HepG2 (cell line): Measurements from ENCODE around the gene NXPH4. TPM values are rescaled to one million over a fixed set of nuclear protein-coding genes. Genes with fewer than 3 reads are reported as not detected.
A peak's percentile ranks its signal among the peaks of the same experiment; 100 is the strongest.

Experiments used
- ATAC-seq: fragments of 200-7000 bp; cut with Tn5 transposase; 3 replicates; pipeline ENCODE4 v1.9.1; 2020; ENCODE audit warnings: mild to moderate bottlenecking, moderate library complexity
- BruUV-seq: library from RNA; stranded (reverse); fragments of 400-500 nt; replicated peaks from 2 replicates; lab custom pipeline; 2021; lab: Mats Ljungman, UMichigan
- CTCF ChIA-PET: fragments of 300-600 bp; formaldehyde crosslinking; extraction: SDS; loops from one replicate; lab custom pipeline; 2021; ENCODE audit warnings: low total read pairs, inconsistent platforms, low intra/inter-chr PET ratio; lab: Yijun Ruan, JAX
- POLR2A ChIA-PET: fragments of 350-600 bp; sonication (Branson Sonifier 250); formaldehyde crosslinking; loops from one replicate; lab custom pipeline; 2020; ENCODE audit warnings: antibody characterized with exemption, inconsistent platforms; lab: Yijun Ruan, JAX
- DNase-seq: peaks from one replicate; pipeline ENCODE4 v3.0.0-alpha.2; 2015; ENCODE audit warnings: low spot score
- FAIRE-seq: peaks from 3 replicates; lab custom pipeline; 2011; peaks lifted over from hg19 to GRCh38; lab: Jason Lieb, UNC
- H2AFZ ChIP-seq: one replicate; pipeline ENCODE4 v1.6.1; 2011; ENCODE audit warnings: low read length, inconsistent platforms
- H3K27ac ChIP-seq: fragments of 300-600 bp; 3 replicates; pipeline ENCODE4 v1.8.0; 2011; ENCODE audit warnings: mixed run types, mild to moderate bottlenecking, mixed read lengths, low read length, inconsistent platforms; ENCODE audit not compliant: insufficient read depth; ENCODE audit errors: extremely low read length
- H3K27me3 ChIP-seq, 2 experiments: fragments of 200-600 bp in 1 of 2; 2 replicates in 1 of 2; 3 replicates in 1 of 2; pipeline versions ENCODE4 v1.6.0 to v1.8.0; 2011; ENCODE audit warnings: low read length in 2 of 2, mild to moderate bottlenecking in 2 of 2, moderate library complexity in 2 of 2, inconsistent platforms in 1 of 2; ENCODE audit not compliant: insufficient read depth in 2 of 2, control insufficient read depth in 1 of 2
- H3K36me3 ChIP-seq, 2 experiments: fragments of 200-600 bp in 1 of 2; replicated peaks in 1 of 2; 2 replicates in 1 of 2; 3 replicates in 1 of 2; pipeline versions ENCODE4 v1.5.1 to v1.8.0; 2011; ENCODE audit warnings: low read length in 2 of 2, inconsistent platforms in 1 of 2; ENCODE audit not compliant: insufficient read depth in 2 of 2, control insufficient read depth in 1 of 2
- H3K4me1 ChIP-seq: 2 replicates; pipeline ENCODE4 v1.5.1; 2012; ENCODE audit warnings: low read length, inconsistent platforms; ENCODE audit not compliant: insufficient read depth
- H3K4me2 ChIP-seq: 2 replicates; pipeline ENCODE4 v1.6.0; 2011; ENCODE audit warnings: low read depth, low read length, inconsistent platforms
- H3K4me3 ChIP-seq, 3 experiments: fragments of 200-600 bp in 1 of 3; sonication (generic), shearing (Covaris generic) in 1 of 3; replicated peaks in 1 of 3; 2 replicates each; pipeline ENCODE4 v1.5.1; 2011 to 2016; ENCODE audit warnings: low read length in 3 of 3, inconsistent platforms in 2 of 3, low read depth in 2 of 3, mild to moderate bottlenecking in 2 of 3, control low read depth in 1 of 3, mixed read lengths in 1 of 3; ENCODE audit not compliant: insufficient read depth in 1 of 3
- H3K79me2 ChIP-seq: one replicate; pipeline ENCODE4 v1.6.1; 2011; ENCODE audit warnings: low read length, inconsistent platforms; ENCODE audit not compliant: insufficient read depth
- H3K9ac ChIP-seq: 2 replicates; pipeline ENCODE4 v1.6.0; 2011; ENCODE audit warnings: mild to moderate bottlenecking, low read depth, low read length, inconsistent platforms; ENCODE audit not compliant: insufficient read depth
- H3K9me3 ChIP-seq: 2 replicates; pipeline ENCODE4 v1.5.1; 2012; ENCODE audit warnings: mild to moderate bottlenecking, low read length
- H4K20me1 ChIP-seq: 2 replicates; pipeline ENCODE4 v1.6.0; 2011; ENCODE audit warnings: inconsistent platforms, mild to moderate bottlenecking, low read length, moderate library complexity; ENCODE audit not compliant: insufficient read depth
- AHR ChIP-seq: IDR thresholded peaks from 2 replicates; pipeline ENCODE4 v1.6.1; 2018; ENCODE audit warnings: missing genetic modification reagents, missing compliant biosample characterization
- AKAP8 ChIP-seq: sonication (generic); formaldehyde crosslinking; IDR thresholded peaks from 2 replicates; pipeline ENCODE4 v1.5.1; 2020; ENCODE audit warnings: mild to moderate bottlenecking, missing genetic modification reagents
- BCL3 ChIP-seq: sonication (generic); formaldehyde crosslinking; IDR thresholded peaks from 2 replicates; pipeline ENCODE4 v1.5.1; 2020; ENCODE audit warnings: mild to moderate bottlenecking, missing genetic modification reagents, moderate library complexity
- CREBL2 ChIP-seq: sonication (generic); formaldehyde crosslinking; IDR thresholded peaks from 2 replicates; pipeline ENCODE4 v1.8.1; 2023; ENCODE audit warnings: missing genetic modification reagents, mild to moderate bottlenecking, borderline replicate concordance
- ERF ChIP-seq: IDR thresholded peaks from 2 replicates; pipeline ENCODE4 v1.6.1; 2018; ENCODE audit warnings: missing biosample characterization, missing genetic modification reagents
- ETV5 ChIP-seq: IDR thresholded peaks from 2 replicates; pipeline ENCODE4 v1.6.1; 2018; ENCODE audit warnings: missing biosample characterization, missing genetic modification reagents, inconsistent platforms, borderline replicate concordance
- GATAD2A ChIP-seq: IDR thresholded peaks from 2 replicates; pipeline ENCODE4 v1.6.1; 2016
- GRHL1 ChIP-seq: sonication (generic); formaldehyde crosslinking; conservative IDR thresholded peaks from 2 replicates; pipeline ENCODE4 v1.8.0; 2022; ENCODE audit warnings: missing genetic modification reagents
- KAT8 ChIP-seq: IDR thresholded peaks from 2 replicates; pipeline ENCODE4 v1.6.1; 2016; ENCODE audit warnings: missing genetic modification reagents, missing compliant biosample characterization
- MIER2 ChIP-seq: IDR thresholded peaks from 2 replicates; pipeline ENCODE4 v1.6.1; 2016; ENCODE audit warnings: missing biosample characterization, missing genetic modification reagents
- NFATC3 ChIP-seq: sonication (generic); formaldehyde crosslinking; IDR thresholded peaks from 2 replicates; pipeline ENCODE4 v1.5.1; 2020; ENCODE audit warnings: mild to moderate bottlenecking, missing genetic modification reagents
- POLR2AphosphoS5 ChIP-seq: IDR thresholded peaks from 2 replicates; pipeline ENCODE4 v1.6.1; 2012; ENCODE audit warnings: low read depth, low read length
- POLR2G ChIP-seq: fragments of 200-400 bp; formaldehyde crosslinking; IDR thresholded peaks from 2 replicates; pipeline ENCODE4 v1.6.1; 2018; ENCODE audit warnings: mild to moderate bottlenecking, low read depth, low read length, moderate library complexity
- RBM39 ChIP-seq: fragments of 200-400 bp; formaldehyde crosslinking; IDR thresholded peaks from one replicate; pipeline ENCODE4 v1.6.1; 2018; ENCODE audit warnings: antibody characterized with exemption, mild to moderate bottlenecking, low read depth, low read length; ENCODE audit not compliant: poor library complexity, severe bottlenecking
- ZFP36L1 ChIP-seq: sonication (generic); formaldehyde crosslinking; IDR thresholded peaks from 2 replicates; pipeline ENCODE4 v1.8.0; 2022; ENCODE audit warnings: mild to moderate bottlenecking, missing genetic modification reagents, moderate library complexity
- ZNF296 ChIP-seq: sonication (generic); formaldehyde crosslinking; conservative IDR thresholded peaks from 2 replicates; pipeline ENCODE4 v1.5.0; 2020; ENCODE audit warnings: mild to moderate bottlenecking, missing genetic modification reagents
- ZNF496 ChIP-seq: sonication (generic); formaldehyde crosslinking; IDR thresholded peaks from 2 replicates; pipeline ENCODE4 v1.8.1; 2023; ENCODE audit warnings: mild to moderate bottlenecking, moderate library complexity, missing genetic modification reagents; ENCODE audit not compliant: insufficient replicate concordance
- ZNF674 ChIP-seq: sonication (generic); formaldehyde crosslinking; IDR thresholded peaks from 2 replicates; pipeline ENCODE4 v1.5.0; 2020; ENCODE audit warnings: low read depth, mild to moderate bottlenecking, missing genetic modification reagents
- ZNF766 ChIP-seq: sonication (generic); formaldehyde crosslinking; IDR thresholded peaks from 2 replicates; pipeline ENCODE4 v1.5.0; 2020; ENCODE audit warnings: missing genetic modification reagents, borderline replicate concordance
- WGBS: methylation state at CpG from one replicate; pipeline ENCODE4 v1.1.6; 2017; ENCODE audit warnings: low lambda C conversion rate; 5-methylcytosine and 5-hydroxymethylcytosine counted together
- in situ Hi-C: cut with HindIII; loops from 2 replicates; pipeline ENCODE4 v1.10.0; 2017; ENCODE audit warnings: low pct_unique_long_range_greater_than_20kb; ENCODE audit not compliant: extremely low pct_ligation_motif_present
- intact Hi-C: fragments of 100-400 bp; cut with micrococcal nuclease; formaldehyde crosslinking; loops from one replicate; pipeline ENCODE4 v1.10.0; 2022; ENCODE audit not compliant: unreplicated experiment
- polyA plus RNA-seq, 8 experiments: library from polyadenylated mRNA; depleted of rRNA in 3 of 8; stranded (reverse) in 7 of 8; unstranded in 1 of 8; fragments of >200 nt; fragmentation: Illumina TruSeq in 4 of 8; extraction: Trizol in 4 of 8; gene quantifications; 2 replicates each; pipeline versions ENCODE4 v1.2.1 to v1.2.3, GENCODE V29; 2011 to 2016; ENCODE audit warnings: low read depth in 4 of 8, missing spikeins in 1 of 8, mixed read lengths in 1 of 8; ENCODE audit not compliant: insufficient read depth in 1 of 8
- total RNA-seq, 5 experiments: library from RNA; depleted of rRNA; stranded (reverse); fragments of >200 nt; fragmentation: Illumina TruSeq; extraction: Trizol; gene quantifications; 2 replicates each; pipeline ENCODE4 v1.2.3, GENCODE V29; 2016; ENCODE audit warnings: low read depth in 1 of 5
- TF ChIP-seq, protein P1 (sequence below): sonication (generic); formaldehyde crosslinking; IDR thresholded peaks from 2 replicates; pipeline ENCODE4 v1.5.1; 2020; ENCODE audit warnings: missing genetic modification reagents, mild to moderate bottlenecking, borderline replicate concordance

Gene NXPH4
- total and polyA plus RNA-seq, 2 of the 13 experiments (the other 11 are each of a cell fraction or from before 2014, with no cell fraction given) = 0.13 TPM; not detected in 1

DNA sequence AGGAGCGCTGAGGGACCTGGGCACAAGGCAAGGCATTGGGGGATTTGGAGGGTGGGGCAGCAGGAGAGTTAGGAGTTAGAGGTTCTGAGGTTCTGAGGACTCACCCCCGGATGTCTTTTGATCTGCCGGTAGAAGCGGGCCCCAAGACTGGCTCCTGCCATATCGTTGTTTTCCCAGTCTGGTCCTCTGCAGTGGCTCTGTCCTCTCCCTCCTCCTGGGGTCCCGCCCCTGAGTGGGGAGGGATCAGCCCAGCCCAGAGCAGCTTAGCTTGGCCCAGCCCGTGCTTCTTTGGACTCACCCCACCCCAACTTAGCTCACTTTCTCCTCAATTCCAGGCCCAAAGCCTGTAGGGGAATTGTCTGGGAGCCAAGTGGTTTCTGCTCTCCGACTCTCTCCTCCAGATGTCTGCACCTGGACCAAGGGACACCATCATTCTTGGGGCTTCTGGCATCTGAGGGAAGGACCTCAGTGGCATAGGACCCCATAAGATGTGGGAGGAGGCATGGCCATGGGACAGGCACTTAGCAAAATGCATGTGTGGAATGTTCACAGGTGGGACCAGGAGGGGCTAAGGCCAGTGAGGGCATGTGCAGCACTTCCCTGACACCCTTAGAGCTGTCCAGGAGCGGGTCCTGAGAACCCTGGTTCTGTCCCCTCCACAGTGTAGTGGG is 20.5 kb downstream of the NXPH4 start:
- peaks cover 85% of the 10 kb centered on the region for H3K4me1 ChIP-seq
- no peak for DNase-seq
- POLR2A ChIA-PET = interaction anchor here (1.1 to 8.9 kb wide), 4 partner anchors 7 to 218 kb away, joined by 3 to 116 read pairs (median 4); partner anchors contain the start of genes INHBE and SHMT2
- no peak for TF ChIP-seq ZNF674
- 0 out of 2 replicates have a peak, but pooled peaks have one; percentile 24 for TF ChIP-seq POLR2AphosphoS5
- no peak for TF ChIP-seq NFATC3
- no peak for TF ChIP-seq ZNF296 (CRISPR knock-in tag)
- no peak for TF ChIP-seq GRHL1 (CRISPR knock-in tag)
- peak; percentile 48 for TF ChIP-seq RBM39
- no peak for TF ChIP-seq BCL3 (CRISPR knock-in tag)
- peak; percentile 48; the same call in 1 of the 2 replicates for TF ChIP-seq AKAP8 (CRISPR knock-in tag)
- TF ChIP-seq ZNF766 (CRISPR knock-in tag) = no peak
- TF ChIP-seq, protein P1, sequence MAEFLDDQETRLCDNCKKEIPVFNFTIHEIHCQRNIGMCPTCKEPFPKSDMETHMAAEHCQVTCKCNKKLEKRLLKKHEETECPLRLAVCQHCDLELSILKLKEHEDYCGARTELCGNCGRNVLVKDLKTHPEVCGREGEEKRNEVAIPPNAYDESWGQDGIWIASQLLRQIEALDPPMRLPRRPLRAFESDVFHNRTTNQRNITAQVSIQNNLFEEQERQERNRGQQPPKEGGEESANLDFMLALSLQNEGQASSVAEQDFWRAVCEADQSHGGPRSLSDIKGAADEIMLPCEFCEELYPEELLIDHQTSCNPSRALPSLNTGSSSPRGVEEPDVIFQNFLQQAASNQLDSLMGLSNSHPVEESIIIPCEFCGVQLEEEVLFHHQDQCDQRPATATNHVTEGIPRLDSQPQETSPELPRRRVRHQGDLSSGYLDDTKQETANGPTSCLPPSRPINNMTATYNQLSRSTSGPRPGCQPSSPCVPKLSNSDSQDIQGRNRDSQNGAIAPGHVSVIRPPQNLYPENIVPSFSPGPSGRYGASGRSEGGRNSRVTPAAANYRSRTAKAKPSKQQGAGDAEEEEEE (CRISPR knock-in tag) = no peak
- TF ChIP-seq GATAD2A (CRISPR knock-in tag) = no peak
- no peak for TF ChIP-seq CREBL2 (CRISPR knock-in tag)
- TF ChIP-seq AHR (CRISPR knock-in tag) = no peak
- no peak for TF ChIP-seq ZFP36L1 (CRISPR knock-in tag)
- TF ChIP-seq ETV5 (CRISPR knock-in tag) = no peak
- TF ChIP-seq POLR2G = peak; percentile 23
- no peak for TF ChIP-seq ZNF496
- TF ChIP-seq KAT8 = no peak
- TF ChIP-seq MIER2 = no peak
- no peak for TF ChIP-seq ERF (CRISPR knock-in tag)

More for the DNA sequence above, 20.5 kb downstream of the NXPH4 start:
- FAIRE-seq = no peak
- Histone ChIP-seq H3K9ac (no peak overlapping the region), H3K79me2 (peaks cover under 1% of the 10 kb centered on the region), H3K36me3 (peaks cover 17 to 25% of the 10 kb centered on the region in 2 experiments), H3K4me2 (peak overlapping the region; percentile 99; the same call in 1 of the 2 replicates), H3K9me3 (no peaks in the 10 kb centered on the region), H3K27me3 (peaks cover 15 to 29% of the 10 kb centered on the region in 2 experiments), H2AFZ (no peak overlapping the region), H4K20me1 (peaks cover 12% of the 10 kb centered on the region; the same call in 1 of the 2 replicates), H3K4me3 (peak overlapping the region in 1 of 3 experiments; percentile 83; a peak in 2 of 6 replicates), H3K27ac (no peak overlapping the region)
- intact Hi-C loops (no loop called here), in situ Hi-C loops (no loop called here)
- CTCF ChIA-PET = interaction anchor here (4.9 to 11.7 kb wide), 2 partner anchors 11 to 23 kb away, joined by 87 to 308 read pairs; partner anchors contain the start of genes NXPH4 and SHMT2
- WGBS = 48% methylated on average over 8 of the region's 9 CpGs
- peak; percentile 8 for ATAC-seq
- BruUV-seq = no TSS peak
